C4-2B (cell line): Measurements from ENCODE around the gene KRT79.
"Not testable (repeated sequence)": the region's sequence is repeated elsewhere in the genome, so short reads cannot be mapped to it uniquely, and the experiment has no call there.

Experiments
- H3K27ac ChIP-seq: fragments of 450-650 bp; 2 replicates; pipeline ENCODE4 v1.5.1; 2017
- CTCF ChIP-seq: fragments of 450-650 bp; conservative IDR thresholded peaks from 2 replicates; pipeline ENCODE4 v1.5.1; 2017; ENCODE audit warnings: mild to moderate bottlenecking
- ZFX ChIP-seq: fragments of 450-650 bp; IDR thresholded peaks from 2 replicates; pipeline ENCODE4 v1.6.1; 2017

Gene KRT79

GRCh38 chr12:52856787-52857186 lies 22.7 kb upstream of the KRT79 start:
- H3K27ac ChIP-seq, result no peak overlapping the region
- TF ChIP-seq CTCF (no peak), ZFX (no peak)

GRCh38 chr12:52856077-52856476 lies 22.0 kb upstream of the KRT79 start:
- not testable (repeated sequence) for H3K27ac ChIP-seq

GRCh38 chr12:52851787-52852186 lies 17.7 kb upstream of the KRT79 start:
- no peak overlapping the region for H3K27ac ChIP-seq
- TF ChIP-seq CTCF (no peak), ZFX (no peak)

- H3K27ac ChIP-seq, result no peak overlapping the region
- no peak for TF ChIP-seq CTCF
- TF ChIP-seq ZFX, result no peak
These were observed 16.6 kb upstream of the KRT79 start for GRCh38 chr12:52850681-52851080.

GRCh38 chr12:52849511-52849910 lies 15.4 kb upstream of the KRT79 start:
- no peak for TF ChIP-seq CTCF
- no peak for TF ChIP-seq ZFX
- no peak overlapping the region for H3K27ac ChIP-seq

- no peak within 1 kb of the TSS for H3K27ac ChIP-seq
- TF ChIP-seq ZFX (no peak), CTCF (no peak)
These were observed 14.6 kb upstream of the KRT79 start, which contains the start of gene KRT78 for GRCh38 chr12:52848661-52849255. Gene KRT78, minus strand, starts transcription at chr12:52848994. Its CDS starts 64 bp downstream, at chr12:52848930.

GRCh38 chr12:52847335-52848102 lies 13.4 kb upstream of the KRT79 start:
- H3K27ac ChIP-seq, result no peak overlapping the region

GRCh38 chr12:52846356-52846970 lies 12.4 kb upstream of the KRT79 start:
- no peak overlapping the region for H3K27ac ChIP-seq
- TF ChIP-seq CTCF, result no peak
- no peak for TF ChIP-seq ZFX

More at GRCh38 chr12:52847335-52848102, 13.4 kb upstream of the KRT79 start:
- TF ChIP-seq ZFX, result no peak
